WTC11 (cell line): Measurements from ENCODE around the gene NIPA2. TPM values are rescaled to one million over a fixed set of nuclear protein-coding genes. Genes with fewer than 3 reads are reported as not detected.

Experiments used
- ATAC-seq: fragments of 200-7000 bp; cut with Tn5 transposase; 2 replicates; pipeline ENCODE4 v1.10.0; 2021; ENCODE audit warnings: mild to moderate bottlenecking, moderate library complexity
- CTCF ChIA-PET: fragments of 300-600 bp; sonication (Branson Sonifier 250); formaldehyde crosslinking; loops from one replicate; lab custom pipeline; 2021; ENCODE audit warnings: antibody characterized with exemption; lab: Charles Lee
- POLR2A ChIA-PET: fragments of 350-600 bp; sonication (Branson Sonifier 250); formaldehyde crosslinking; loops from one replicate; lab custom pipeline; 2021; ENCODE audit warnings: antibody characterized with exemption; lab: Charles Lee
- DNase-seq: peaks from one replicate; pipeline ENCODE4 v3.0.0; 2021; ENCODE audit warnings: low spot score
- H3K27ac Mint-ChIP-seq: 2 replicates; pipeline ENCODE4 v1.8.0; 2021; ENCODE audit warnings: mixed read lengths
- H3K27me3 Mint-ChIP-seq: 2 replicates; pipeline ENCODE4 v1.8.0; 2021; ENCODE audit warnings: low read depth, mild to moderate bottlenecking, moderate library complexity, mixed read lengths
- H3K36me3 Mint-ChIP-seq: 2 replicates; pipeline ENCODE4 v1.8.0; 2021; ENCODE audit warnings: mixed read lengths
- H3K4me1 Mint-ChIP-seq: 2 replicates; pipeline ENCODE4 v1.8.0; 2022; ENCODE audit warnings: mixed read lengths
- H3K4me3 Mint-ChIP-seq: 2 replicates; pipeline ENCODE4 v1.8.0; 2021; ENCODE audit warnings: mild to moderate bottlenecking, moderate library complexity, mixed read lengths
- H3K9me3 Mint-ChIP-seq: 2 replicates; pipeline ENCODE4 v1.8.0; 2021; ENCODE audit warnings: mixed read lengths
- ATF6 ChIP-seq: sonication (generic); formaldehyde crosslinking; IDR thresholded peaks from 2 replicates; pipeline ENCODE4 v1.8.1; 2023; ENCODE audit warnings: mild to moderate bottlenecking, missing genetic modification reagents
- CDX4 ChIP-seq: fragments of 250-450 bp; sonication (Bioruptor Pico); IDR thresholded peaks from 2 replicates; pipeline ENCODE4 v1.9.0; 2021; ENCODE audit warnings: moderate library complexity, mild to moderate bottlenecking, inconsistent platforms, borderline replicate concordance
- CREM ChIP-seq: sonication (generic); formaldehyde crosslinking; IDR thresholded peaks from 2 replicates; pipeline ENCODE4 v1.8.1; 2022; ENCODE audit warnings: mild to moderate bottlenecking, missing genetic modification reagents, moderate library complexity
- ESRRA ChIP-seq: sonication (generic); formaldehyde crosslinking; IDR thresholded peaks from 2 replicates; pipeline ENCODE4 v1.8.1; 2022; ENCODE audit warnings: mild to moderate bottlenecking, missing genetic modification reagents, borderline replicate concordance
- FOXJ3 ChIP-seq: sonication (generic); formaldehyde crosslinking; IDR thresholded peaks from 2 replicates; pipeline ENCODE4 v1.9.0; 2021; ENCODE audit warnings: missing genetic modification reagents, mild to moderate bottlenecking, borderline replicate concordance
- GRHL2 ChIP-seq: fragments of 250-450 bp; sonication (Bioruptor Pico); IDR thresholded peaks from 2 replicates; pipeline ENCODE4 v1.8.0; 2022; ENCODE audit warnings: mild to moderate bottlenecking, moderate library complexity; ENCODE audit not compliant: insufficient replicate concordance, severe bottlenecking
- HMGXB4 ChIP-seq: sonication (generic); formaldehyde crosslinking; IDR thresholded peaks from 2 replicates; pipeline ENCODE4 v1.8.1; 2023; ENCODE audit warnings: mild to moderate bottlenecking, moderate library complexity, missing genetic modification reagents
- KAT7 ChIP-seq: sonication (generic); formaldehyde crosslinking; IDR thresholded peaks from 2 replicates; pipeline ENCODE4 v1.8.1; 2023; ENCODE audit warnings: missing genetic modification reagents, mild to moderate bottlenecking, borderline replicate concordance
- MYBL2 ChIP-seq: sonication (generic); formaldehyde crosslinking; IDR thresholded peaks from 2 replicates; pipeline ENCODE4 v1.8.1; 2023; ENCODE audit warnings: mild to moderate bottlenecking, moderate library complexity, missing genetic modification reagents
- NR2C2 ChIP-seq: sonication (generic); formaldehyde crosslinking; IDR thresholded peaks from 2 replicates; pipeline ENCODE4 v1.8.0; 2022; ENCODE audit warnings: mild to moderate bottlenecking, missing genetic modification reagents
- USF1 ChIP-seq: sonication (generic); formaldehyde crosslinking; IDR thresholded peaks from 2 replicates; pipeline ENCODE4 v1.8.0; 2022; ENCODE audit warnings: mild to moderate bottlenecking, missing genetic modification reagents
- ZBTB21 ChIP-seq: sonication (generic); formaldehyde crosslinking; IDR thresholded peaks from 2 replicates; pipeline ENCODE4 v1.8.1; 2023; ENCODE audit warnings: mild to moderate bottlenecking, missing genetic modification reagents, borderline replicate concordance
- ZMAT4 ChIP-seq: fragments of 250-450 bp; sonication (Bioruptor Pico); IDR thresholded peaks from 2 replicates; pipeline ENCODE4 v1.9.0; 2021; ENCODE audit warnings: mild to moderate bottlenecking
- ZNF138 ChIP-seq: sonication (generic); formaldehyde crosslinking; conservative IDR thresholded peaks from 2 replicates; pipeline ENCODE4 v1.8.1; 2022; ENCODE audit warnings: mild to moderate bottlenecking, moderate library complexity, missing genetic modification reagents
- ZNF416 ChIP-seq: fragments of 250-450 bp; sonication (Bioruptor Pico); IDR thresholded peaks from 2 replicates; pipeline ENCODE4 v1.9.0; 2021; ENCODE audit warnings: mild to moderate bottlenecking, inconsistent platforms
- total RNA-seq: library from RNA; stranded (reverse); gene quantifications from 3 replicates; pipeline ENCODE4 v1.2.3, GENCODE V29; 2021

Gene NIPA2
- total RNA-seq, 1 experiment from 2014 or later = 79.5 TPM

- ATAC-seq (no peak), DNase-seq (no peak)
- Mint-ChIP-seq H3K4me1 (no peaks in the 10 kb centered on the region), H3K36me3 (peaks cover 43% of the 10 kb centered on the region), H3K4me3 (no peak overlapping the region), H3K27ac (no peak overlapping the region), H3K9me3 (peaks cover 4% of the 10 kb centered on the region), H3K27me3 (no peaks in the 10 kb centered on the region)
- TF ChIP-seq ESRRA (CRISPR knock-in tag) = no peak
- CTCF ChIA-PET = no interaction called here
- POLR2A ChIA-PET = no interaction called here
Measured at GRCh38 chr15:22904736-22905135, 66.3 kb downstream of the NIPA2 start.

GRCh38 chr15:22907161-22907950 is 68.9 kb downstream of the NIPA2 start:
- no peak overlapping the region for H3K4me3 Mint-ChIP-seq
- POLR2A ChIA-PET = no interaction called here

More at GRCh38 chr15:22907161-22907950, 68.9 kb downstream of the NIPA2 start:
- no peaks in the 10 kb centered on the region for H3K9me3 Mint-ChIP-seq
- CTCF ChIA-PET = no interaction called here
- H3K36me3 Mint-ChIP-seq = peaks cover 50% of the 10 kb centered on the region
- no peak overlapping the region for H3K27ac Mint-ChIP-seq
- no peak for ATAC-seq
- no peaks in the 10 kb centered on the region for H3K4me1 Mint-ChIP-seq
- DNase-seq = no peak
- no peaks in the 10 kb centered on the region for H3K27me3 Mint-ChIP-seq
- TF ChIP-seq HMGXB4 (CRISPR knock-in tag) (no peak), ZMAT4 (CRISPR knock-in tag) (no peak), NR2C2 (CRISPR knock-in tag) (no peak), CREM (no peak), USF1 (no peak), GRHL2 (CRISPR knock-in tag) (no peak), ZNF416 (no peak), ZBTB21 (CRISPR knock-in tag) (no peak), ATF6 (CRISPR knock-in tag) (no peak), FOXJ3 (CRISPR knock-in tag) (no peak), KAT7 (CRISPR knock-in tag) (no peak), ZNF138 (CRISPR knock-in tag) (no peak), CDX4 (CRISPR knock-in tag) (no peak), MYBL2 (CRISPR knock-in tag) (no peak)
